Stimulated activated CD4-positive, alpha-beta T cell treated with anti-CD3 and anti-CD28 coated beads, Interleukin-15, amount 100 ng/mL, for 24 hours (primary cell): Measurements from ENCODE around the gene REEP6.
"Not testable (repeated sequence)": the region's sequence is repeated elsewhere in the genome, so short reads cannot be mapped to it uniquely, and the experiment has no call there.

Experiments
- DNase-seq: peaks from one replicate; pipeline ENCODE4 v3.0.0-alpha.2; 2020

REEP6 gene

GRCh38 chr19:1492474-1493006 is 1.6 kb downstream of the REEP6 start:
- no peak for DNase-seq

GRCh38 chr19:1494115-1494815 is 3.3 kb downstream of the REEP6 start:
- DNase-seq: no peak

- DNase-seq: no peak
Measured at GRCh38 chr19:1495051-1495798, 4.2 kb downstream of the REEP6 start.

- DNase-seq: no peak
Measured at GRCh38 chr19:1495799-1496713, 5.1 kb downstream of the REEP6 start.

- DNase-seq: no peak
Measured at GRCh38 chr19:1496714-1497577, 6.0 kb downstream of the REEP6 start.

- DNase-seq: no peak
Measured at GRCh38 chr19:1497578-1498235, 6.7 kb downstream of the REEP6 start.

- DNase-seq: not testable (repeated sequence)
Measured at GRCh38 chr19:1499231-1499630, 8.2 kb downstream of the REEP6 start.

- DNase-seq: no peak
Measured at GRCh38 chr19:1501200-1501595, 10.2 kb downstream of the REEP6 start.

GRCh38 chr19:1502433-1503088 is 11.6 kb downstream of the REEP6 start:
- no peak for DNase-seq

GRCh38 chr19:1503089-1503924 is 12.3 kb downstream of the REEP6 start:
- peak; percentile 83 for DNase-seq

- DNase-seq: no peak
Measured at GRCh38 chr19:1503925-1504773, 13.2 kb downstream of the REEP6 start.

GRCh38 chr19:1505012-1505411 is 14.0 kb downstream of the REEP6 start:
- no peak for DNase-seq

GRCh38 chr19:1505991-1506881 is 15.3 kb downstream of the REEP6 start:
- DNase-seq: no peak

- no peak for DNase-seq
Measured at GRCh38 chr19:1507192-1507660, 16.2 kb downstream of the REEP6 start.

- DNase-seq: peak; percentile 93
Measured at GRCh38 chr19:1507763-1508506, 17.0 kb downstream of the REEP6 start.

- DNase-seq: no peak
Measured at GRCh38 chr19:1508507-1508856, 17.5 kb downstream of the REEP6 start.
